ENCODE measurements around the gene TJP3. TPM values are rescaled to one million over a fixed set of nuclear protein-coding genes. Genes with fewer than 3 reads are reported as not detected.

The TJP3 gene
- total RNA-seq, 1 experiment from 2014 or later, result not detected

- no peak for DNase-seq (ENCODE audit: low read depth)
Observed at GRCh38 chr19:3712663-3713611, 4.8 kb downstream of the TJP3 start.

GRCh38 chr19:3716147-3716668 lies 8.0 kb downstream of the TJP3 start:
- no peak for DNase-seq (ENCODE audit: low read depth)

GRCh38 chr19:3719868-3720267 lies 11.7 kb downstream of the TJP3 start:
- DNase-seq (ENCODE audit: low read depth), result no peak

- no peak for DNase-seq (ENCODE audit: low read depth)
Observed at GRCh38 chr19:3720349-3720917, 12.2 kb downstream of the TJP3 start.

GRCh38 chr19:3721131-3721886 lies 13.1 kb downstream of the TJP3 start:
- DNase-seq (ENCODE audit: low read depth), result peak; percentile 75

GRCh38 chr19:3721887-3722442 lies 13.8 kb downstream of the TJP3 start:
- no peak for DNase-seq (ENCODE audit: low read depth)

- no peak for DNase-seq (ENCODE audit: low read depth)
Observed at GRCh38 chr19:3722443-3723109, 14.4 kb downstream of the TJP3 start.

GRCh38 chr19:3723110-3723488 lies 14.9 kb downstream of the TJP3 start:
- DNase-seq (ENCODE audit: low read depth), result no peak

GRCh38 chr19:3723883-3724282 lies 15.7 kb downstream of the TJP3 start:
- no peak for DNase-seq (ENCODE audit: low read depth)

- no peak for DNase-seq (ENCODE audit: low read depth)
Observed at GRCh38 chr19:3725121-3725520, 16.9 kb downstream of the TJP3 start.

- DNase-seq (ENCODE audit: low read depth), result no peak
Observed at GRCh38 chr19:3725640-3726310, 17.6 kb downstream of the TJP3 start.

GRCh38 chr19:3730457-3730958 lies 22.3 kb downstream of the TJP3 start:
- no peak for DNase-seq (ENCODE audit: low read depth)

- no peak for DNase-seq (ENCODE audit: low read depth)
Observed at GRCh38 chr19:3732108-3732507, 23.9 kb downstream of the TJP3 start.

GRCh38 chr19:3733549-3734309 lies 25.5 kb downstream of the TJP3 start:
- DNase-seq (ENCODE audit: low read depth), result no peak

- no peak for DNase-seq (ENCODE audit: low read depth)
Observed at GRCh38 chr19:3734310-3734600, 26.1 kb downstream of the TJP3 start.

- no peak for DNase-seq (ENCODE audit: low read depth)
Observed at GRCh38 chr19:3736106-3736724, 28.0 kb downstream of the TJP3 start.

GRCh38 chr19:3737487-3738205 lies 29.5 kb downstream of the TJP3 start:
- no peak for DNase-seq (ENCODE audit: low read depth)

GRCh38 chr19:3738477-3739220 lies 30.5 kb downstream of the TJP3 start:
- no peak for DNase-seq (ENCODE audit: low read depth)
